HG03135 (cell line): Measurements from ENCODE around the gene ANKRD12.
A peak's percentile ranks its signal among the peaks of the same experiment; 100 is the strongest.

Experiments used
- ATAC-seq: cut with Tn5 transposase; IDR thresholded peaks from one replicate; pipeline ENCODE4 v1.9.1; 2021; ENCODE audit warnings: mild to moderate bottlenecking, moderate library complexity; ENCODE audit not compliant: unreplicated experiment

Gene ANKRD12

DNA sequence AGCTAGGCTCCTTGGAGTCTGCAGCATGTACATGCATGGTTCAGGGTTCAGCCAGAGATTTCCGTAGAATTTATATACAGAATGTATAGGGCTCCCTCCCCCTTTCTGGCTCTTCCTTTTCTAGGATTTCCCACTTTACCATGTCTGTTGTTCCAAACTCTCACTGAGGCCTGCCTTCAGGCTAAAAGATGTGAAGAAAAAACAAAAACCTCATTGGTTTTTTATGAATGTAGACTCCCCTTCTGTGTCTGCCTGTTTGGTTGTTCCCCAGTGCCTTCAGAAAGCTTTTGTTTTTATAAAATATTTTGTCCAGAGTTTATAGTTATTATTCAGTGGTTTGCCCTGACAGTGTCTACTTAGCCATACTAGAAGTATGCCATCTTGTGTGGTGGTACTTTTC is 30.5 kb upstream of the ANKRD12 start:
- no peak for ATAC-seq

DNA sequence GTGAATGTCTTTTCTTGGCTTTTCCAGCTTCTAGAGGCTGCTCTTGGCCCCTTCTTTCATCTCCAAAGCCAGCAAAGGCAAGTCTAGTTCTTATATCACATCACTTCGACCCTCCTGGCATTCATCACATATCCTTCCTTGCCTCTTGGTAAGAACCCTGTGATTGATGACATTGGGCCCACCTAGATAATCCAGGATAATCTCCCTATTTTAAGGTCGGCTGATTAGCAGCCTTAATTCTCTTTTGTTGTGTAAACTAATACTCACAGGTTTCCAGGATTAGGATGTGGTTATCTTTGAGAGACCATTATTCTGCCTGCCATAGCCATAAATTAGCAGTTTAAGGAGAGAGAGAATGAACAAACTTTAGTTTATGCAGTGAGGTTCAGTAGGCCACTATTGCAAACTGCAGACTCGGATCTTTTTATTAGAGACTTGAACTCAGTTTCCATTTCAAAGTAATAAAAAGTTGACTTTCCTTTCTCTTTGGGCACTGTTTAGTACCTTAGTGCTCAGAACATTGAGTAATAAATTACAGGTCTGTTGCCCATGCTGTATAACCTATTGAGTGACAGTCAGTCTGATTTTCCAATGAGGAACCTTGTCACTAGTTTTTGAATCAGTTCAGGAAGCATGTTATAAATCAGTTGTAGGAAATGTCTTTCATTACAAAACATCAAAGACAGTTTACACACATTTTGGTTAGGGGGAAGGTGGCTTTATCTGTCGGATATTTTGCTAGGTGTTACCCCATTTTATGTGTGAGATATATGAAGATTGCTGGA is 29.6 kb upstream of the ANKRD12 start:
- ATAC-seq, result no peak

DNA sequence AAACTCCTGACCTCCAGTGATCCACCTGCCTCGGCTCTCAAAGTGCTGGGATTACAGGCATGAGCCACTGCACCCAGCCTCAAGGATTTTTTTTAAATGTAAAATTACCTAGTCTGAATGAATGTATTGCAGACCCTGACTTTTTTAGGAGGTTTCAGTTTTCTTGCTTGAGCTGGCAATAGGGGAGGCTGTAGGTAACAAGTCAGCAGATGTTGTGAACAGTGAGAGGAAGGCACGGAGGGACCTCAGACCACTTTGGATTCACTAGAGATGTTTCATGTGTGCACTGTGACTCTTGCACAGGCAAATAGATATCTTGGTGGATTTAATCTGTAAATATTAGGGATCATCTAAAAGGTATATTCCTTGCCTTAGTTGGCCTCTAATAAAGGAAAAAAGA is 27.7 kb upstream of the ANKRD12 start:
- no peak for ATAC-seq

DNA sequence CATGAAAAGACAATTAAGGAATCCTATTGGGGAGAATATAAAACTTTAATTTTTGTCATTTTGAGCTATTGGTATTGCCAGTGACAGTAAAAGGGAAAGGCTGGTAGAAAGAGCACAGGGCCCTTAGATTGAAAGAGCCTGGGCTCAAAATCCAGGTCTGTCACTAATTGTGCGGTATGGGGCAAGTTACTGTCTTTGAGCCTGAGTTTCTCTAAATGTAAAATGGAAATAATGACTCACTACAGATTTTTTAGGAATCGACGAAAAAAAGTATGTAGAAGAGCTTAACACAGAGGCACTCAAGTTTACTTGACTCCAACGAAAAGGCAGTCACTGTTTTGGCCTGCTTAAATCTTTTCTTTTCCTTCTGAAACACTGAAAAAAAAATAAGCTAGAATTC is 27.1 kb upstream of the ANKRD12 start:
- no peak for ATAC-seq

DNA sequence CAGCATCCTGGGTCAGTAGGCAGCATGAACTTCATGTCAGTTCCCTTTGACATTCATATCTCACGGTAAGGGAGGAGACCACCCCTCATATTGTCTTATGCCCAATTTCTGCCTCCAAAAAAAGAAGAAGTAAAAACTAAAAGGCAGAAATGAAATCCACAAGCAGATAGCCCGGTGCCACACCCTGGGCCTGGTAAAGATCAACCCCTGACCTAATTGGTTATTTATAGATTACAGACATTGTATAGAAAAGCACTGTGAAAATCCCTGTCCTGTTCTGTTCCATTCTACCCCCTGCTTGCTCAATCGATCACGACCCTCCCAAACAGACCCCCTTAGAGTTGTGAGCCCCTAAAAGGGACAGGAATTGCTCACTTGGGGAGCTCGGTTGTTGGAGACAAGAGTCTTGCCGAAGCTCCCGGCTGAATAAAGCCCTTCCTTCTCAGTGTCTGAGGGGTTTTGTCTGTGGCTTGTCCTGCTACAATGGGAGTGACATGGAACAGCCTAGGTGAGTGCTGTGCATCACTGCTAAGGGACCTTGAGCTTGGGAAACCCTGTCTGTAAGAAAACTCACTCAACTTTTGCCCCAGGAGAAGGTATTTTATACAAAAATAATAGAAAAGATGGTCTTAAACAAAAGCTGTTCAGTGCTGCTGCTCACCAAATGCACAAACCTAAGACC is 23.0 kb upstream of the ANKRD12 start:
- ATAC-seq, result no peak

DNA sequence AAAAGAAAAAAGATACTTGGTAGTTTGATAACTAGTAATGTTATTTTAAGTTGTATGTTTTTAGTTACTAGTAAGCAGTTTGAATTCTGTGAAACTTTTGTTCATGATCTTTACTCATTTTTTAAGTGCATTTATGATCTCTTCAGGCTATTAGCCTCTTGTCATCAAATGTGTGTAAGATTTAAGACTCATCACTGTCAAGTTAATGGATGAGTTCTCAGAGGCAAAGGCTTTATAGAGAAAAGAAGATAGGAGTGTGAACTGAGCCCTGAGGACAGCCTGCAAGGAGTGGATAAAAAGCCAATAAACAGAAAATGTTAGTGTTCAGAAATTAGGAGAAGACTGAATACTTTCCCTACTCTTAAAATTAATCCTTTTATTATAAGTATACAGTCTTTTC is 20.6 kb upstream of the ANKRD12 start:
- ATAC-seq, result no peak

DNA sequence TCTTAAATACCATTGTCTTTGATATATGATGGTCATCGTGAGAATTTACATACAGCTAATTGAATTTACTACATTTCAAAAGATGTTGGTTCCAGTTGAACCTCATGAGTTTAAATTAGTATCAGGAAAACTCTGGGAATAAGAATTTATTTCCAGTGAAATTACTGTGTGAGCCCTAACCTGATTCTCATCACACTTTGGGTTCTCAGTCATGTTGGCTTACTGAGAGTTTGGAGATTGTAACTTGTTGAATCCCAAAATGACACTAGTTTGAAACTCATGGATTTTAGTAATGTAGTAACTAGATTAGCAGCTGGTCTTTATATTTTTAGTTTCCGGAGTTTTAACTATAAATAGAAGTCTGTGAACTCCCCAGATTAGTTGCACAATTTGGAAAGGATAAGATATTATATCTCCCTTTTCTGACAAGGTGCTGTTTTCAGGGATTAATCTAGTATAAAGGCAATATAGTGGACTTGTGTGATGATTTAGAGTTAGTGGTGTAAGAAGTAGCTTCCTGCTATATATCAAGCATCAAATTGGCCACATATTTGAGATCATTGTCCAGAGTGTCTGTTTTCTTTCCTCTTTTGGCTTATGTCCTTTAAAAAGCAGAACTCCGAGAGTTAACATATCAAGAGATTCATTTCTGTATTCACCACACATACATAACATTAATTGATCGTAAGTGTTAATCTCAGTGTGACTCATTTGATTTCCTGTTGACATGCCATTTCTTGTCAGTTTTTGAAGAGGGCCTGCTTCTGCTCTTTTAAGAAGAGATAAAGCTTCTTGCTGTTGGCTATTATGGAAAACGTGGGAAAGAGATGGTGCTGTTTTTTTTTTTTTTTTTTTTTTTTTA is 18.4 kb upstream of the ANKRD12 start:
- no peak for ATAC-seq

DNA sequence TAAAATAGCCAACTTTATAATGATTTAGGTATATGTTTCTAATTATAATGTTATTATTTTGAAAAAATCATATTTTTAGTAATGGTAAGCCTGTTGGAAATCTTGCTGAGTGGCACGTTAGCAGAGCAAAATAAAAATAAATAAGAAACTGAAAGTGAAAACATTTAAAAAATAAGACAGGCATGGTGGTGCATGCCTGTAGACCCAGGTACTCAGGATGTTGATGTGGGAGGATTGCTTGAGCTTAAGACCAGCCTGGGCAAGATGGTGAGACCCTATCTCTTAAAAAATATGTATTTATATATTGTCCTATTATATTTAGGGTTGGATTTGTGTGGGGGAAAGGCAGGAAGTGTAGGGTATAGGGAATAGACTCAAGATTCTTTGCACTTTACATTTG is 15.8 kb upstream of the ANKRD12 start:
- no peak for ATAC-seq

DNA sequence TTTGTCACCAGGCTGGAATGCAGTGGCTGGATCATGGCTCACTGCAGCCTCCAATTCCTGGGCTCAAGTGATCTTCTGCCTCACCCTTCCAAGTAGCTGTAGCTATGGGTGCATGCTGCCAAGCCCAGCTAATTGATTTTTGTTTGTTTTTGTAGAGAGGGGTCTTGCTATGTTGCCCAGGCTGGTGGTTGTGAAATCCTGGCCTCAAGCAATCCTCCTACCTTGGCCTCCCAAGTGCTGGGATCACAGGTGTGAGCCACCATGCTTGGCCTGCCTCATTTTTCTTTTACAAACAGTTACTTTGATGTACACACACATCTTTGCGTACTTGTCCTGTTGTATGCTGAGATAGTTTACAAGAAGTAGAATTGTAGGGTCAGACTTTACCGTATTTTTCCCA is 13.1 kb upstream of the ANKRD12 start:
- no peak for ATAC-seq

DNA sequence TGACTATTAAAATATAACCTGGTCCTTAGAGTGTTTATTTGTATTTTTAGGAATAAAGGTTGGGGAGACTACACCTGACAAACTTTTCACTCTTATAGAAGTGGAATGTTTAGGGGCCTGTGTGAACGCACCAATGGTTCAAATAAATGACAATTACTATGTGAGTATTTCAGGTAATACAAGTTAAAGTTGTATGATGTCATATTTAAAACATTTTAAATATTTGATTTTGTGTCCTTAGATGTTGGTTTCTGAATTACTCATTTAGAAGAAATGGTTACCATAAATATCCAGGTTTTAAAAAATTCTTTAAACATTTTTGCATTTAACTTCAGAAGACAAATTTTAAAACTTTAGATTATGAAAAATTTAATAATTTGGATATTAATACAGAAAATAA is 11.8 kb upstream of the ANKRD12 start:
- ATAC-seq, result no peak

DNA sequence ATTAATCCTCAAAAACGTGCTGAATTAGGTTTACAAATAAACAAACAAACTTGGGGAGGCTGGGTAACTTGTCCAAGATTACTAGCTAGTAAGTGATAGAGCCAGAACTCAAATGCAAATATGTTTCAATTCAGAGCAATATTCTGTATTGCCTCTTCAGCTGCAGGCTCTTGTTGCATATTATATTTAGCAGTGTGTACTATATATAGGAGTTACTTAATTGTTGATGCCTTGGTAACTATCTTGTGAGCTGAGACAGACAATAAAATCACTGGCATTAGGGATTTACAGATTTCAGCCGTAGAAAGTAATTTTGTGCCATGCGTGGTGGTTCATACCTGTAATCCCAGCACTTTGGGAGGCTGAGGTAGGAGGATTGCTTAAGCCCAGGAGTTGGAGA is 10.2 kb upstream of the ANKRD12 start:
- no peak for ATAC-seq

DNA sequence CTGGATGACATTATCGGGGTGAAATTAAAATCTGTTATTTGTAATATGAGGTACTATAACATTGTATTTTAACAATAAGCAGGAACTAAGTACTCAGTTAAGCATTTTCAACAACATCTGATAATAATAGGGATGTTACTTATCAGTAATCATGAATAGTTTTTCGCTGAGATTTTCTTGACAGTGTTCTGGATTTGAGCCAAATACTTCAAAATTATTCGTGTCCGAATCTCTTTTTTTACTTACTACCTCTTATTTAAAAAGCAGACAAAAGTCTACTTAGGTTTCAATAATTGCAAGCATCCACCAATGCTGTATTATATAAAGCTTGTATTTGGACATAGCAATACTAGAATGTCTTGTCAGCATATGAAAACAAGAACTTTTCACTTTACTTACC is 6.4 kb upstream of the ANKRD12 start:
- ATAC-seq, result no peak

DNA sequence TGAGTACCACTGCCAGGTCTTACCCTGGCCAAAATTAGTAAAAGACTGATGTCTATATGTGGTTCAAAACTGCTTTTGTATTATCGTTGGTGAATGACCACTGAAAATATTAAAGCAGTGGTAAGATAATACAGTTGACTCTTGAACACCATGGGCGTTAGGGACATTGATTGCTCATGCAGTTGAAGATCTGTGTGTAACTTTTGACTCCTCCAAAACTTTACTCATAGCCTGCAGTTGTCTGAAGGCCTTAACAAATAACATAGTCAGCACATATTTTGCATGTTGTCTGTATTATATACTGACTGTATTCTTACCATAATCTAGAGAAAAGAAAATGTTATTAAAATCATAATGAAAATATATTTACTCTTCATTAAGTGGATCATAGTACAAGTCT is 5.8 kb upstream of the ANKRD12 start:
- ATAC-seq, result no peak

DNA sequence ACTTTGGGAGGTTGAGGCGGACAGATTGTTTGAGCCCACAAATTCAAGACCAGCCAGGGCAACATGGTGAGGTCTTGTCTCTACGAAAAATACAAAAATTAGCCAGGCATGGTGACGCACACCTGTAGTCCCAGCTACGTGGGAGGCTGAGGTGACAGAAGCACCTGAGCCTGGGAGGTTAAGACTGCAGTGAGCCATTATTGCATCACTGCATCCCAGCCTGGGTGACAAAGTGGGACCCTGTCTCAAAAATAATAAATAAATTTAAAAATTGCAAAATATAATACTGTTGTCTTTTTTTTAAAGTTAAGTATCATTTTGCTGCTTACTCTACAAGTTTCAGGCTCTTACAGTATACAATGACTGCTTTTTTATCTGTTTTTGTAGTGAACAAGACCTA is 4.0 kb upstream of the ANKRD12 start:
- no peak for ATAC-seq

DNA sequence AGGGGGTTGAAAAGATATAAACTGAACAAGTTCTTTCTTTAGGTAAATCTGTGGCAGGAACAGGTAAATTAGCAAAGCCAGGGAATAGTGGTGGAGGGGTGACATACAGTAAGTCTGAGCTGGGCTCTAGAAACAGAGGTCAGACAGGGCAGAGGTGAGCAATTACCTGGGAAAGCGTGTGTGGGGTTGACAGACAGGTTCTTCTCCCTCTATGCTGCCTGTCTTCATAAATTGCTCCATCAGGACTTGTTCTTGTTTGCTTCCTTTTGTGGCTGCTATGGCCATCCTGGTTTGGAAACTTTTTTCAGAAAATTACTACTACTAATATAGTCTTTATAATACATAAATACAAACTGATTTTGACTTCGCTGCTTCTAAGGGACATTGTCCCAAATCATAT is 3.4 kb upstream of the ANKRD12 start:
- no peak for ATAC-seq

DNA sequence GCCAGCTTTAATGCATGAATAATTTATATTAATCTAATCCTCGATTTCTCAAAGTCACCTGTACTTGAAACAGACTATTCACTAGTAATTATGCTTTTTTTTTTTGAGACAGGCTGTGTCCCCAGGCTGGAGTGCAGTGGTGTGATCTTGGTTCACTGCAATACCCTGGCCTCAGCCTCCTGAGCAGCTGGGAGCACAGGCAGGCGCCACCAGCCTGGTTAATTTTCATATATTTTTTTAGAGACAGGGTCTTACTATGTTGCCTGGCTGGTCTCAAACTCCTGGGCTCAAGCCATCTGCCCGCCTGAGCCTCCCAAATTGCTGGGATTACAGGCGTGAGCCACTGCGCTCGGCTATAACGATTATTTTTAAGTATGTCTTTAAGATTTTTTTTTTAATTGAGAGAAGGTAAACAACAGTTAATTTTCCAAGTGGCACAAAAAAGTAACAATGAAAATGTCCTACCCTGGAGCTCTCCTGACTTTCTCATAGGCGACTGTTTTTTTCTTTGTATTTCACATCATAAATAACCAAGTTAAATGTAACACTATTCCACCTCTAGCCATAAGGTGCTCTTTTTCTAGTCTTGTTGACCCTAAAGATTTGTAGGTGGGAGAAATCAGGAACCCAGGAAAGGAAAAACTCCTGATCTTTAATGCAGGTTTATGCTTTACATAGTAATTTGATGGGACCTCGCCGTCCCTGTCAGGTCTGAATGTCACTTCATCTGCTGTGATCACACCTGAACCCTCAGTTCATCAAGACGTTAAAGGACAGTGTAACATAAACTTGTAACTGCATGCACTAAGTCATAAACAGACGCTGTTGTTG is 1.3 kb upstream of the ANKRD12 start:
- no peak for ATAC-seq

DNA sequence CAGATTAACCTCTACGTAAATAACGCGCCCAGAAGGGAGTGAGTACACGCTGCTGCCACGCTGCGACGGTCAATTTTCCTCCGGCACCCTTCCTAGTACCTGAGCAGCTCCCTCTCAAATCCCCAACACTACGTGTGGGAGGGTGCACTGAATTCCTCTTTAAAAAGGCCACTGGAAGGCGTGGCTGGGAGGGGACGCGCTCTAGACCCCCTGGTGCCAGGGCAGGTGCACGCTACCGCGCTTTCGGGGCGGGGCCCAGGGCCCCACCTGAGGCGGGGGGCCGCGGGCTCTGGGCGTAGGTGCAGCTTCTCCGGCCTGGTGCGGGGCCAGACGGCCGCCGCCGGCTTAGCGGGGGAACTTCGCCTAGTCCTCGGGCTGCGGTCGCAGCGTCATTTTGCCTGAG is 668 bp upstream of the ANKRD12 start:
- ATAC-seq, result peak; percentile 13

DNA sequence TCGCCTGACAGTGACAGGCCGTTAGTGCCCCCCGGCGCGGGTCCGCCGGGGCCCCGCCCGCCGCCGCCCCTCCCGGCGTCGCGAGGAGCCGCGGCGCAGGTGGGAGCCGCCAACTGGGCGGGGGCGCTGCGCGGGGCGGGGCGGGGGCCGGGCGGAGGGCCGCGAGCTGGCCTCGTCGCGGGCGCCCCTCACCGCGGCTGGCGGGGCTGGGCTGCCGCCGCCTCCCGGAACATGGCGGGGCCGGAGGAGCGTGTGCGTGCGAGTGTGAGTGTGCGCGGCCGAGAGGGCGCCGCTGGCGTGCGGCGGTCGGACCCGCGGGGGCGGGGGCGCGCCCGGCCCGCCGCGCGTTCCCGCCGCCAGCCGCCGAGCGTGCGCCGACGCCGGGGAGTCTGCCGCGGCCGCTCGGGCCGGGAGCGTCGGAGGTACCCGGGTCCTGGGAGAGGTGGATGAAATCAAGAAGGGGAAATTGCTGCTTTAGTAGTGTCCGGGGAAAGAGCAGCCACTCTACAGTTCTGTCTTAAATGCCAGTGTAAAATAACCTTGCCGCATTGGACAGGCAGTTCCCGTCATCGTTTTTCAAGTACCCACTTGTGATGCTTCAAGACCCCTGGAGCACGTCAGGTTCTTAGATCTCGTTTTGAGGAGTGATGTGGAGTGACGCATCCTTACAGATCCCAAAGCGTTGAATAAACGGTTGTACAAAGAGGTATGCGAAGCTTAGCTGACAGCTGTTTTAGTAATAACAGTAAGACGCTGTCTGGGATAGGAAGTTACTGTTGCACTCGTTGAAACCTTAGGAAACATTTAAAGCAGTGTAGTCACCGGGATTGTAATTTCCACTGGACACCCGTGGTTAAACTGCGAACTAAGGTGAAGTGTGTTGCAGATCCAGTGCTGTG is 836 bp downstream of the ANKRD12 start:
- peak; percentile 36 for ATAC-seq

DNA sequence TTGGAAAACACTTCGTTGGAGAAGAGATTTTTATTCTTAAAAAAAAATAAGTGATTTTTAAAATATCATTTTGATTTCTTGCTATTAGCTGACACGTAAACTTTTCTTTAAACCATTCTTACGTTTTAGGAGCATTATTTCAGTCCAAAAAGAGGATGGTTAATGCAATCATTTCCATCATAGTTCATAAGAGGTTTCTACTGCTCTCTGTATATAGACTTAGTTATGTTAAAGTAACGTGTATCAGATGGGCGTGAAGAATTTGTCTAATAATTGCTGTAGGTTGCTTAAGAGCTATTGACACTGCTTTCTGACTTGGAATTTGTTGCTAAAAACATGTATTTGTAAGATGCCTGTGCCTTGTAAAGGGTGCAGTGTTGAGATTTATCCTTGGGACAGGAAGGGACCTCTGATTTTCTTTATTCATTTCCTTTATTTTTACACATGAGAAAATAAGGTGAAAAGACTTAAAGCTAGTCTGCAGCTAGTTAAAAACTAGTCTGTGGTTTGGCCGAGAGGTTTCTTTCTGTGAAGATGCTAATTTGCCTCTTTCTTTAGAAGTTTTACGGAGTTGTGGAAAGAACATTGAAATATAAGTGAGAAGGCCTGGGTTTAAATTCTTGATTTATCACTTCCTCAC is 2.9 kb downstream of the ANKRD12 start:
- ATAC-seq, result no peak
